HG03060 (cell line): ENCODE data around the gene SGIP1.

ENCODE experiments used
- ATAC-seq: cut with Tn5 transposase; IDR thresholded peaks from one replicate; pipeline ENCODE4 v1.9.1; 2021; ENCODE audit warnings: low read depth, moderate number of reproducible peaks; ENCODE audit not compliant: unreplicated experiment

Gene SGIP1

DNA sequence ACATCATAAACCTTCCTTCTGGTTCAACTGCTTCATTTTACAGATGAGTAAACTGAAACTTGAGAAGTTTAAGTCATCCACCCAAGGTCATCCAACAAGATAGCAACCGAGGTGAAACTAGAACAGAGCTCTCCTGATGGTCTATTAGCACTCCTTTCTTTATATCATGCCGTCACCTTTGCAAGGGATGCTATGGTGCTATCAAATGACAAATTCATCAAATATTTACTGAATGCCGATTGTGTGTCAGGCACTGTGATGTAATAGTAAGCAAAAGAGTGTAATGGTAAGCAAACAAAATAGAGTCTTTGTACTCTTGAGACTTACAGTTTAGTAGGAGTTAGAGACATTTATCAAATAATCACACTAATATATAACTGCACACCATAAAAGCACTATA, 14.0 kb upstream of the SGIP1 start:
- ATAC-seq: no peak

DNA sequence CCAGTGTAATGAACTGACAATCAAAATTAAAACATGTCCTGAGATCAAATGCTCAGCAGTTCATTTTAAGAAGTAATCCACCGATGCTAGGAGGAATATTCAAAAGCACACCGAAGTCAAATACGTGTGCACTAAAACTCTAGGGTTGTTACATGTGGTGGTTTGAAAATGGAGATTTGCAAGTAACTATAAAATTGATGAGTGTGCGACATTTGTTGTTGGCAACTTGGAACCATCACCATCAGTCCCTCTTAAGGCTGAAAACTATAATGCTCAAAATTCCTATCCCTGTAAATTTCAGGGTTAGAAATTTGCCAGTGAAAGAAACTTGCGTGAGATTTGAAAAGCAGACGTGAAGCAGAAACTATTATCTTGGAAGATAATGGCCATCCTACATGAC, 13.3 kb upstream of the SGIP1 start:
- ATAC-seq: no peak

DNA sequence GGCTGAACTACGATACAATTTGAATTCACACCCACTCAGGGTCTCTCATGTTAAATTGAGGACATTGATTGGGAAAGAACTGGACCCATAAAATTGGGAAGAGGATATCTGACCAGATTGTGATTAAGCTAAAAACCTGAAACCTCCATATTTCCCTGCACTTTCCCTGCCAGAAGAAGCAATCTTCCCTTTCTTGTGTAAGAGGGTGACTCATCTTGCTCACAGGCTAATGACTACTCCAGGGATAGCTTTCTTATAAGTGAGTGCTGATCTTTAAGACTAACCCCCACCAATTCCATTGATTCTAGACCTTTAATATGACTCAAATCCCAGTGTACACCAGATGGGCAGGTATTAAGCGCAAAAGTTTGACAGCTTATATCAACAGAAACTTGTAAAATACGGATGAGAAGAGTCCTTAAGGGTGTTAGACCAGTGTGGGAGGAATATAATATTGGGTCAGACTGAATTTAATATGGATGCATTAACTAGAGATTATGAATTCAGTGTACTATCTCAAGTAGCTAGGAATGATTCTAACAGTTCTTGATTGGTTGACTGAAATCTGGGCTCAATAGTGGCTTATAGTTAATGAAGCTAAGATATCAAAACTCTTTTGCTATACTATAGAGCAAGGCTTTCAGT, 12.1 kb upstream of the SGIP1 start:
- no peak for ATAC-seq

DNA sequence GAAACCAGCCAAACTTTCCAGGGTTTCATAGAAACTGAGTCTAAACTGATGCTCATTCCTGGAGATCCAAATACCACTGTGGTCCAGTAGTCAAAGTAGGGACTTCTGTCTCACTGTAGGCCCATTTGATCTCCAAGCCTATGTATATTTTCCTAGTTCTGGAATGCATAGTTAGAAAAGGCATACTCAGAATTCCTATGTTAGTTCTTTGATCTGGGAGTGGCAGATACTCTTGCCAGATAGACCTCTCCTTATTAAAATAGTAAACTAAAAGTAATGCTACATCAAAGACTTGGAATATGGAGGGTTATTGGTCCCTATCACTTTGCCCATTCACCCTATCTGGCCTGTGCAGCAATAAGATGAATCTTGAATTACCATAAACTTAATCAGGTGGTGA, 10.4 kb upstream of the SGIP1 start:
- ATAC-seq: no peak

DNA sequence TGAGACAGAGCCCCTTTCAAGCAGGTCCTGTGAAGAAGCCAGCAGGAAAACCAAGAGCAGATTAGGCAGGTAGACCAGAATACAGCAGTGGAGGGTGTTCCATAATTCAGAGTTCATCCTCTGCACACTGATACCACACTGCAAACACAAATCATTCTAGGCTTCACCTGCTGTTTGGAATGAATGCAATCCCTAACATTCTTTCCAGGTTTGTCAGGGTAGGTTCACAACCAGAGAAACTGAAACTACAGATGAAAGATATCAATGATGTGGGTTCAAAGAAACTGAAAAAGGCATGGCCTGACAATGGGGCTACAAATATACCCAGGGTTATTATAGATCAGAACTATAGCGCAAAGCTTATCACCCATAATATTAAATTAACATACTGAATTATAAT, 8.9 kb upstream of the SGIP1 start:
- ATAC-seq: no peak

DNA sequence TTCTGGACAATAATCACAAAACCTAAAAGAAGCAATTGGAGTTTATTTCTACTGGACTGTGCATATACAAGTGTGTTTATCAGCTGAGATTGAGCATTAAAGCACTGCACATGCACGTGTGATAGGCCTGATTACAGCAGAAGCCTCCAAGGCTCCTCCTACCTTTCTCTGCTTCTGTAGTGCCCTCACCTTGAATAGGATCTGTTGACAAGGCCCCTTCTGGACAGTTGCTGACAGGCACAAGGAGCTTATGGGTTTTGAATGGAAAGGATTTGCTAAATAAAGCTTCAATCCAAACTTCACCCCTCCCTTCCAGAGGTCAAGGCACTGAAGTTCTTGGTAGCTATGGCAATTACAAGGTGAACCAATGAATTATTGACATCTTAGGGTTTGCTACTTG, 7.9 kb upstream of the SGIP1 start:
- ATAC-seq: no peak

DNA sequence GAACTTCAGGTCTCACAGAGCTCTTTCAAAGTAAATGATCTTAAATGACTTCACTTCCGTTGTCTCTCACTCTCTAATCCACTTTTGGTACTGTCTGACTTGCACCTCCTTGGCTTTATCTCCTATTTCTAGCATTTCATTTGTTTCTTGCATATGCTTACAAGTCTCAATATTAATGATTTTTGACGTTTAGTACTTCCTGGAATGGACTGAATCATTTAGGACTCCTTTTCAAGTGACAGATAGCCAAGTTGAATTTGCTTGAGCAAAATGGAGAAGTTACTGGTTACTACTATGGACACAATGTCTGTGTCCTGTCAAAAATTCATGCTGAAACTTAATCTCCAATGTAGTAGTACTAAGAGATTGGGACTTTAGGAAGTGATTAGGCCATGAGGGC, 7.0 kb upstream of the SGIP1 start:
- ATAC-seq: no peak

DNA sequence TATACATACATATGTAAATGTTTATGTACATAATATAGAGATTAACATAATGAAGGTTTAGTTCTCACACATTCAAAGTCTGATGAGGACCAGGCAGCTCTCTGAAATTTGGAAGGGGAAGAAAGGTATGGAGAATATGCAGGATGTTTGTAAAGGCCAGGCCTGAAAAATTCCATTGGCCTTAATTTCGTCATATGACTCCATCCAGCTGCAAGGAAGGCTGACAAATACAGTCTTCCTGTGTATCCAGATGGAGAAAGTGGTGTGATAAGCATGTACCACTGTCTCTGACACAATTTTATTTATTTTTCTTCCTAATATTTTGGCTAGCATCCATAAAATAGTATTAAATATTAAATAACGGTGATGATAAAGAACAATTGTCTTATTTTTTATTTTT, 6.3 kb upstream of the SGIP1 start:
- ATAC-seq: no peak

DNA sequence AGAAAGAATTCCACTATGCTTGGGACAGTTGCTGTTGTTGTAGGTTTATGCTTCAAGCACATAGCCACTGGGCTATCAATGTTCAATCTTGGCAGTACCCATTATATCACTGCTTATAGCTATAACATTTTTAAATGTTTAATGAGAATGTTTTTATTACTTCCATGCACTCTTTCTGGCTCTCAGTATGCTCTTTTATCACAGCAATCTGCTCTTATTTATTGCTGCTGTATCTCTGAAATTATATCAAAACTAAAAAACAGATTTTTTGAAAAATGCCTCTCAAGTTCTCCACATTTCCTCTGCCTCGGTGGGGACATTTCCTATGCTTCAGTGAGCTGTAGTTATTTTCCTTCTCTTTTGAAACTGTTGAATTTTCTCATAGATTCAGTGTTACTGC, 5.4 kb upstream of the SGIP1 start:
- ATAC-seq: no peak

DNA sequence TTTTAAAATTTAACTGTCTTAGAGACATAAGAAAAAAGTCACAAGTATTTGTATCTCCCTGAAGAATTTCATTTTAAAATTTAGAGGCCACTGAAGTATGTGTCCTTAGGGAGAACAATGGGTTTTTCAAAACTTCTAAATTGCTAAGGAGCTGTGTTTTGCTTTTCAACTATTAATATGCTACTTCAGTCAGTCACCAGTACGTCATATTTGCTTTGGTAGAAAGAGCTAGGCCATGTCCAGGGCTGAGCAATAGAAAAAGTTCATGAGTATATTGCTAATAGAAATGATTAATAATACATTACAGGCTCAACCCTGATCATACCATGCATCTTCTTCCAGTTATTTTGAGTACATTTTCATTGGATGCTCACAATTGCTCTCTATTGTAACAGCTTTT, 1.7 kb upstream of the SGIP1 start:
- no peak for ATAC-seq

DNA sequence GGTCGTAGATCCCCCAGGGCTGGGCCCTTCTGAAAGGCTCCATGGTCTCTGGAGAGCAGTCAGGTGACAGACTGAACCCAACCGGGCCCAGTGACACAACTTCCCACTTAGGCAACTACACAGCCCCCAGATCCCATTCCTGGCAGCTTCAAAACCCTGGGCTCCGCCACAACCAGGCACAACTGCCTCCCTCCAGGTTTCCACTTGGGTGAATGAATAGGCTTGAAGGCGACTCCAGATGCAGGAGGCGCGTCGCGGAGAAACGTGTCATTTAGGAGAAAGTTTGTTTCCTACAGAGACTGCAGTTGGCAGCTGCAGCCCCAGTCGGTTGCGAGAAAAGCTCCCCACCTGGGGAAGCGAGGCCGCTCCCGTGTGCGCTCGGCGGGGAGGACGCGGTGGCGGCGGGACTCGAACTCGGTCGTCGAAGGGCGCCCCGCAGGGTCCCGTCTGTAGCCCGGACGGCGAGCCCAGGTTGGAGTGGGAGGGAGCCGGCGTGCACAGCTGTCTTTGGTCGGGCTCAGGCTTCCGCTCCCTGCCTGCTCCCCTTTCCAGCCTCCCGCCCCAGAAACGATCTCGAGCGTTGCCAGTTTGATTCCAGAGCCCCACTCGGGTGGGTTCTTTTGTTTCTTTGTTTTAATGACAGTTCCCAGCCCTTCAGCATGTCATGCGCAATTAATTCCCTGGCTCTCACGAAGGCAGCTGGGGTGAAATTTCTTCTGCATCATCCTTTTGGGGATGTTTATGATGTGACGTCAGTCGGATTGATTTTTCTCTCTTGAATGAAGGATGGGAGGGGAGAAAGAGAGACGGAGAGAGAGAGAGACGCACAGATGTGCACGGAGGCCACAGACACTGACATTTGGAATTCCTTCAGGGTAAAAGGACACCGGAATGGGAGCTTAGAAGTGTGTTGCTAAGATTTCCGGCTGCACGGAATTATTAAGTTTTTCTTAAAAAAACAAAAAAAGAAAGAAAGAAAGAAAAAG, 862 bp upstream of the SGIP1 start:
- no peak for ATAC-seq

DNA sequence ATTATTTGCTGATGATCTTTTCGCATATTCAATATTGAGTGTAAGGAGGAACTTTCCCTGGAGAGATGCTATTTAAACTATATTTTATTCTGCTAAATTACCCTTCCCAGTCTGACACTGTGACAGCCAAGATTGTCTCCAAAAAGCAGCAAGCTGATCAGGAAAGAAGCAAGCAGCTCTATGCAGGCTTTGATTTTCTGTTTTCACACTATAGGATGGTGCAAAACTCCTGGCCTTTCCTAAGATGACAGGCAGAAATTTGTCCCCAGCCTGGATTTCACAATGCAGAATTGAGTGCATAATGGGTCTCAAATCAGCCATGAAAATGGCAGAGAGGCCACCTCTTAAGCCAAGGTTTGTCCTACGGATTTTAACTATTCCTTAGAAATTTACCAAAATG, 1.1 kb downstream of the SGIP1 start:
- ATAC-seq: no peak

DNA sequence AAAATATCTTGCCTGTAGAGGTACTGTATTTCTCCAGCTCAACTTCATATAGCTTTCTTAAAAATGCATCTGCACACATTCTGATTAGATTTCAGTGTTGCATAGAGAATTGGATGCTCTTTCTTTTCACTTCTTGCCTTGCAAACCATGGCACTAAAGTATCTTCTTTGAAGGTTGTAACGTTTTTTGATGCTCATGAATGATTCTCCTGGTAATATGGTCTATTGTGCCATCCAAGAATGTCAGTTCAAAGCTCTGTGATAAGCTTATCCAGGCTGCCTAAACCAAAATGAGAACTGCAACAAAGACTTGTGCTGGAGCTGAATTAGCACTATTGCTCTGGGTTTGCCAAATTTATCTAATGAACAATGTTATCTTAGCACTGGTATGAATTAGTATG, 1.9 kb downstream of the SGIP1 start:
- ATAC-seq: no peak

DNA sequence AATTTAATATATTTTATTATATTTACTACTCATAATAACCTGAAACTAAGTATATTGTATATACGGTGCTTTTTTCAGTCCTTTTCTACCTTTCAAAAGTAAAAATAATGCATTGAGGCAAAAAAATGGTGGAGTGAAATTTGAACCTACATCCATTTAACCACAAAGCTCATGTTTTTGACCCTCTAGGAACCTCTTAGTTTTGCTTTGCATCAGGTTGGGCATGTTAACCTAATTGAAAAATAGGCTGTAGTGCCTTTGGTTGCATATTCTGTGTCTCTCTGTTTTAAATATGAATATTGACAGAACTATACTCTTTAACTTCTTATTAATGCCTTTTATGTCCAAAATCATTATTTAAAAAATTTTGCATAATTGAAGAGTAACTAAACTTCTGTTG, 3.8 kb downstream of the SGIP1 start:
- ATAC-seq: no peak

DNA sequence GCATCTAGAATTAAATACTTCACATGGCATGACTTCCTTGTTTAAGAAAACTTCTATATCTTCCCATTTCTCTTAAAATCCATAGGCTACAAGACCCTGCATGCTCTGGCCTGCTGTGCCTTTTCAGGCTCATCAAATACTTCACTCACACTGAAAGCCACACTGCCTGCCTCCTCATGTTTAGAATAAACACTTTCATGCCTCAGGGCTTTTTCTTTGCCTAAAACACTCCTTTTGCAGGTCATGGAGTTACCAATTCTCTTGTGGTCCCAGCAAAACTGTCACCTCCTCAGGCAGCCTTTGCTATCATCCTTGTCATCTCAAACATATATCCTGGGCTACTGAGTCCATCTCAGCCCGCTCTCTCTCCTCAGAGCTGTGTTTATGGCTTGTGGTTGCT, 5.5 kb downstream of the SGIP1 start:
- ATAC-seq: no peak

DNA sequence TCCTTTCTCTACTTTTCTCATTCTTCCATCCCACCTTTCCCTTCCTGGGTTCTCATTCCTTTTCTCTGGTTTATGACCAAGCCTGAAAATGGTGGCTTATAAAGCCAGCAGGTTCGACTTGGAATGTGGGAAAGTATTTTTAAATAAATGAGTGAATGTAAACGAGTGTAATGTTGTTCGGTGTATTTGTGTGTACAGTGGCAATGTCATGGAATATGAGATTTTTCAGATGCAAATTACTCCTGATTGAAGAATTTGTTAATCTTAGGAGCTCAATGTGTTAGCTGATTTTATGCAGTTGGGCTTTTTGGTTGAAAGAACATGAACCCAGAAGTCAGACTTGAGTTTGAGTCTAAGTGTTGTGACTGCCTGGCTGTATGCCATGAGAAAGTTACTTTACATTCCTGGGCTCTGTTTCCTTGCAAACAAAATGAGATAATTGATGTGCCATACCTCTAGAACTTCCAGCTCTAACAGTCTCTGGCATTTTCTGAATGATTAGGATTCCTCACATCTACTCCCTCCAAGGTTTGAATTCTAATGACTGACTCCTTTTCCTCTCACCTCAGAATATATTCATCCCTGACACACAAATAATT, 6.6 kb downstream of the SGIP1 start:
- no peak for ATAC-seq

DNA sequence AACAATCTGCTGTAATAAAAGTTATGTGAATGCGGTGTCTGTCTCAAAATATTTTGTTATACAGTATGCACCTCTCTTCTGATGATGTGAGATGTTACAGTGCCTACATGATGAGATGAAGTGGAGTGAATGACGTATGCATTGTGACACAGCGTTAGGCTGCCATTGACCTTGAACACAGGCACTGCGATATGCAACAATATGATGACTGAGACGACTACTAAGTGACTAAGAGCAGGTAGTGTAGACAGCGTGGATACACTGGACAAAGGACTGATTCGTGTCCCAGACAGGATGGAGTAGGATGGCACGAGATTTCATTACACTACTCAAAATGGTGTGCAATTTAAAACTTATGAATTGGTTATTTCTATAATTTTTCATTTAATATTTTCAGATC, 8.4 kb downstream of the SGIP1 start:
- ATAC-seq: no peak

DNA sequence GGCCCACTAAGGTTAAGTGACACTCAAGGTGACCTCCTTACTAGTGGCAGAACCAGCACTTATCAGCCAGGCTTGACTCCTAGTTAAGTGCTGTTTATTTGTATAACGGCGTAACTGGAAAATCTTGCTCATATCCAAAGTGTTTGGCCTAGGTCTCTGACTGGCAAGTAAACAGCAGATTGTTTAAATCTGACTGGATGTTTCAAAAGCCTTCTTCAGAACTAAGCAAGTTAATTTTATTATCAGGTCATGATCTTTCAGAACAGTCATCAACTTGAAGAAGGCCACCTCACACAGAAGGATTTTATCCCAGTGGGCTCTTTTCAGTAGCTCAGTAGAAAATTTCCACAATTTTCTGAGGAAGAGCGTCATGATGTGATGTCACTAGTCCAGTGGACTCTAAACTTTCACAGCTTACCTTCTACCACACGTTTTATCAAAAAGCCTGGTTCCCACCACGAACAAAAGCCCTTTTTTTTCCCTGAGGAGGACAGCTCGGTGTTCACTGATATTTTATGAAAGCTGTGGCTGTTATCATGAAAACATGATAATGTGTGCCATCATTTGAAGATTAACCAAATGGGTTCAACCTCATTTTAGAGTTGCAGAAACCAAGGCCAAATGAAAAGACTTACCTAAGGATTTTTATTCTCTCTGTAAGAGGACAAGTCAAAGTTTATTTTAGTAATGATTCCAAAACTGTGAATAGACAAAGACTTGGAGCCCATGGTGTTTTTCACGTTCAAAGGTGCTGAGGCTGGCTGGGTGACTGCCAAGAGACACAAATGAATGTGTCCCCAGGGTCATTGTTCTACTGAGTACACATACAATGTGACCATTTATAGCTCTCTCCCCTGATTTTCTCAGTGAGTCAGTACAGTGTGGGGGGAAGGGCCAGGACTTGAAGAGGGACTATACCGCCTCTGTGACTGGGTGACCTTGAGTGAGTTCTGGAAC, 9.1 kb downstream of the SGIP1 start:
- peak; percentile 46 for ATAC-seq

DNA sequence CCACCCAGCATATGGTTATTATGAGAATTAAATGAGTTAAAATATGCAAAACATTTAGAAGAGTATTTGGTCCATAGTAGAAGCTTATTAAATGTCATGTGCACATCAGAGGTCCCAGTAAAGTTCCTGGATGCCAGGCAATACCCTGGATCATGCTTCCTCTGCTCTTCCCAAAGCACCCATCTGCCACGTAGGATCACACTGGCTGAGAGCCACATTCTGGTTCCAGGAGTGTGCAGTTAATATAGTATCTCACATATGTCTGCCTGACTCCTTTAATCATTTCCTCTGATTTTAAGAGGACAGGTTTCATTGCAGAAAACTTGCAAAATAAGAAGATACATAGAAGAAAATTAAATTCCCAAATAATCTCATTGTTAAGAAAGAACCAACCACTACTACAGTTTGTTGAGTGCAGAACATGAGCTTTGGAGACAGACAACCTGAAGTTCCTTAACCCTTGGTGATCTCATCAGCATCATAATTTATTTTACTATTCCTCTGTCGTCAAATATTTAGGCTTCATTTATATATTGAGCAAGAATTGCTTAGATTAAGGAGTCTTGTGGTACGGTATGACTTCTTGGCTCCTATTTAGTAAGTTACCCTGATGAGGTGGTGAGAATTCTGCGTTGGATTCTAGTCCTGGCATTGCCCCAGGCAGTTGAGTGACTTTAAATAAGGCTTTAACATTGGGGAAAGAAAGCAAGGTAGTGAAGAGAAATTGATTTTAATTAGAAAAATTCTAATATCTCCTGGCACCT, 12.3 kb downstream of the SGIP1 start:
- ATAC-seq: no peak

DNA sequence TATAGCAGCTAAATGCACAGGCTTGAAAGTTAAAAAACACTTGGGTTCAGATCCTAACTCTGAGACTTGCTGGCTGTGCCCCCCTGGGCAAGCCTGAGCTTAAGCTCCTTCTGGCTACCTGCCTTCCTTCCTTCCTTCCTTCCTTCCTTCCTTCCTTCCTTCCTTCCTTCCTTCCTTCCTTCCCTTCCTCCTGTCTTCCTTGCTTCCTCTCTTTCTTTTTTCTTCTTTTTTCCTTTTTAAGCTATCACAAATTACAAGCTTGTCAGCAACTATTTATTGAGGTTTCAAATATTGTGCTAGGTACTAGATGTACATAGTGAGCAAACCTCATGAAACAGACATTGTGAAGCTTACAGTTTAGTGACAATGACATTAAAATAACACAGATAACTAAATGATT, 15.1 kb downstream of the SGIP1 start:
- ATAC-seq: no peak
